OCI-LY7 (cell line): ENCODE data around the gene TCEANC.

Experiments used
- CTCF ChIP-seq: fragments of 200-600 bp; sonication (generic); conservative IDR thresholded peaks from 2 replicates; pipeline ENCODE4 v1.5.1; 2014; ENCODE audit warnings: mild to moderate bottlenecking, antibody characterized with exemption, low read length, moderate library complexity, mixed read lengths
- EZH2phosphoT487 ChIP-seq: fragments of 200-600 bp; sonication (generic); IDR thresholded peaks from 2 replicates; pipeline ENCODE4 v1.6.1; 2018; ENCODE audit warnings: low read depth, borderline replicate concordance, mild to moderate bottlenecking, mixed run types, antibody characterized with exemption, low read length, moderate library complexity, mixed read lengths

- TF ChIP-seq CTCF: no peak
- TF ChIP-seq EZH2phosphoT487: no peak
Measured at GRCh38 chrX:13688384-13688957, 35.5 kb downstream of the TCEANC start.
